GM12864 (cell line): Measurements from ENCODE around the gene TBX19.

Experiments
- DNase-seq: peaks from one replicate; pipeline ENCODE4 v3.0.0-alpha.2; 2011; ENCODE audit warnings: low read depth
- H3K4me3 ChIP-seq: 2 replicates; pipeline ENCODE4 v1.5.1; 2011; ENCODE audit warnings: mild to moderate bottlenecking, low read depth, low read length, control low read depth
- TF ChIP-seq, protein P1 (sequence below): IDR thresholded peaks from 2 replicates; pipeline ENCODE4 v1.5.1; 2011; ENCODE audit warnings: low read depth, mild to moderate bottlenecking, moderate library complexity, low read length, control low read depth, inconsistent platforms; ENCODE audit errors: missing control alignments

The TBX19 gene

DNA sequence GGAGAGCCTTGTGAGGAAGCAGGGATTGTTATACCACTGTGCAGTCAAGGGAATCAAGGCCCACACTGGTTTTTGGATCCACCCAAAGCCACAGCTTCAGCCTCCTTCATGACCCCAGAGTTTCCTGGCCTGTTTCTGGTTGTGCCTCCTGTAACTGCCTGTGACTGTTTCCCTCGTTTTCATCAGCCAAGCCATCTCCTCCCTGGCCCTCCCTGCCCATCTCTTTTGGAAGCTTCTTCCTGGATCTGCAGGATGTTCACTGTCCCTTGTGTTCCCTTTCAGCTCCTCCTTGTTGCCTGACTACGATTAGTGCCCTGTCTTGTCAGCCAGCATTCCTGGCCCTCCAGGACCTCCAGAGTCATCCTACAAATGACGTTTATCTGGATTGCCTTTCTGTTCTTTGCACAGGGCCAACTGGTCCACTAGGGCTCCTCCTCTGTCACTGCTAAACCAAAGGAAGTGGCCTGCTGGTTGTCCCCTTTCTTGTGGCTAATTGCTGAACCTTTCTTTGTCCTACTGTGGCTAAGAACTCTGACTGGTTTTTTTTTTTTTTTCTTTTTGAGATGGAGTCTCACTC lies 37.0 kb upstream of the TBX19 start:
- H3K4me3 ChIP-seq: no peak overlapping the region
- DNase-seq: no peak
- TF ChIP-seq, protein P1, sequence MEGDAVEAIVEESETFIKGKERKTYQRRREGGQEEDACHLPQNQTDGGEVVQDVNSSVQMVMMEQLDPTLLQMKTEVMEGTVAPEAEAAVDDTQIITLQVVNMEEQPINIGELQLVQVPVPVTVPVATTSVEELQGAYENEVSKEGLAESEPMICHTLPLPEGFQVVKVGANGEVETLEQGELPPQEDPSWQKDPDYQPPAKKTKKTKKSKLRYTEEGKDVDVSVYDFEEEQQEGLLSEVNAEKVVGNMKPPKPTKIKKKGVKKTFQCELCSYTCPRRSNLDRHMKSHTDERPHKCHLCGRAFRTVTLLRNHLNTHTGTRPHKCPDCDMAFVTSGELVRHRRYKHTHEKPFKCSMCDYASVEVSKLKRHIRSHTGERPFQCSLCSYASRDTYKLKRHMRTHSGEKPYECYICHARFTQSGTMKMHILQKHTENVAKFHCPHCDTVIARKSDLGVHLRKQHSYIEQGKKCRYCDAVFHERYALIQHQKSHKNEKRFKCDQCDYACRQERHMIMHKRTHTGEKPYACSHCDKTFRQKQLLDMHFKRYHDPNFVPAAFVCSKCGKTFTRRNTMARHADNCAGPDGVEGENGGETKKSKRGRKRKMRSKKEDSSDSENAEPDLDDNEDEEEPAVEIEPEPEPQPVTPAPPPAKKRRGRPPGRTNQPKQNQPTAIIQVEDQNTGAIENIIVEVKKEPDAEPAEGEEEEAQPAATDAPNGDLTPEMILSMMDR: no peak

DNA sequence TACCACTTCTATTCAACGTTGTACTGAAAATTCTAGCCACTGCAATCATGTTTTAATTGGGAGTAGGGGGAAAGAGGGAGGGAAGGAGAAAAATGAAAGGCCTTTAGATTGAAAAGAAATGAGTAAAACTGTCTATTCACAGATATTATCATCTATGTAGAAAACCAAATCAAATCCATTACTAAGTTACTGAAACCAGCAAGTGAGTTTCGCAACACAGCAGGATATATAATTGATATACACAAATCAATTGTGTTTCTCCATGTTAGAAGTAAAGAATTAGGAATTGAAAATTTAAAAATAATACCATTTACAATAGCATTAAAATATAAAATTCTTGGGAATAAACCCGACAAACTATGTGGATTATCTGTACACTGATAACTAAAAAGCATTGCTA lies 35.6 kb upstream of the TBX19 start:
- DNase-seq: no peak
- H3K4me3 ChIP-seq: no peak overlapping the region
- TF ChIP-seq, protein P1: no peak

DNA sequence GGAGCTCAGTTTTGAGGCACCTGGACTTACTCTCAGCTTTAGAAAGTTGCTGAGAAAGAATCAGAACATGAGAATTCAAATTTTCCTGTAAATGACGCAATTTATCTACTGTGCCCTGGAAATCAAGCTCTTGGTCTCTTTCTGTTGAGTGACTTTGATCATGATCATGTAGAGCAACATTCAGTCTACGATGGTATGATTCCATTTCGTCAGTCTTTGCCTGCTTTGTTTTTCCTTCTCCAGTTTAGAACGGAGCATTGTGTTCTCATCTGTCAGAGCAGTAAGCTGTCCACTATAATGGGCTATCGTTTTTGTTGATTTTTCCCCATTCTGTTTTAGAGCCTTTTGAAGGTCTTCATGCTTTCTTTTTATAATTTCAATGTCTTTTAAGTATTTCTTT lies 34.2 kb upstream of the TBX19 start:
- TF ChIP-seq, protein P1: no peak
- H3K4me3 ChIP-seq: no peak overlapping the region
- no peak for DNase-seq

DNA sequence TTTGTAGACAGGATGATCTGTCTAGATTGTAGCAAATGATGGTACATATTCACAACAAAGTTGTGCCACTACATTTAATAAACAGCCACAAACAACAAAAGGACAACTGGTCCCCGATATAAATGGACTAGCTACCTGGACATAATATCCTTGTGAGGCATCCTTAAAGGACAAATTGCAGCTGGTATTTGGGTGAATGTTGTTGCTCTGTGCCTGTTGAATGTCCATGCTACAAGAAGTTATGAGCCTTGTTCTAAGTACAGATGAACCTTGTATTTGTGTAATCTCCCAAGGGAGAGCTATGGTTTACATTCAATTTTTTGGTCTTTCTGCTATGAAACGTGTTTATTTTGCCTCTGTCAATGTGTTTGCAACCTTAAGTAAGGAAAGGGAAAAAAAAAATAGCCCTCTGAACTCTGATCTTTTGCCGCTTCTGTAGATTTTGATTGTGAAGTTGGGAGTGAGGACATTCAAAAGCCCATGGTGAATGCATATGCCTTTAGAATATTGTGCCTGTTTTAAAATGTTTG lies 28.4 kb upstream of the TBX19 start:
- DNase-seq: no peak
- TF ChIP-seq, protein P1: no peak
- H3K4me3 ChIP-seq: no peak overlapping the region

DNA sequence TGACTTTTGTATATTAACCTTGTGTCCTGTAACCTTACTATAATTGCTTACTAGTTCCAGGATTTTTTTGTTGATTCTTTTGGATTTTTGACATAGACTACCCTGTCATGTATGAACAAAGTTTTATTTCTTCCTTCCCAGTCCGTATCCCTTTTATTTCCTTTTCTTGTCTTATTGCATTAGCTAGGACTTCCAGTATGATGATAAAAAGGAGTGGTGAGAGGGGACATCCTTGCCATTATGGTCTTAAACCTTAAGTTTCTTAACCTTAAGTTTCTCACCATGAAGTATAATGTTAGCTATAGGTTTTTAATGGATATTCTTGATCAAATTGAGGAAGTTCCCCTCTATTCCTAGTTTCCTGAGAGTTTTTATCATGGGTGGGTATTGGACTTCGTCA lies 24.5 kb upstream of the TBX19 start:
- DNase-seq: no peak
- H3K4me3 ChIP-seq: no peak overlapping the region
- TF ChIP-seq, protein P1: no peak

DNA sequence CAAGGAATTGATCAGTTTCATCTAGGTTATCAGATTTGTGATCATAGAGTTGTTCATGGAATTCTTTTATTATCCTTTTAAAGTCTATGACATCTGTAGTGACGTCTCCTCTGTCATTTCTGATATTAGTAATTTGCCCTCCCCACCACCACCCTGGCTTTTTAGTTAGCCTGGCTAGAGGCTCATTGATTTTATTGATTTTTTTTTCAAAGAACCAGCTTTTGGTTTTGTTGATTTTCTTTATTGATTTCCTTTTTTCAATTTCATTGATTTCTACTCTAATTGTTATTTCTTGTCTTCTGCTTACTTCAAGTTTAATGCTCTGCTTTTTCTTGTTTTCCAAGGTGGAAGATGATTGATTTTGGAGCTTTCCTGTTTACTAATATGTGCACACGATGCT lies 23.3 kb upstream of the TBX19 start:
- DNase-seq: no peak
- H3K4me3 ChIP-seq: no peak overlapping the region
- TF ChIP-seq, protein P1: no peak

DNA sequence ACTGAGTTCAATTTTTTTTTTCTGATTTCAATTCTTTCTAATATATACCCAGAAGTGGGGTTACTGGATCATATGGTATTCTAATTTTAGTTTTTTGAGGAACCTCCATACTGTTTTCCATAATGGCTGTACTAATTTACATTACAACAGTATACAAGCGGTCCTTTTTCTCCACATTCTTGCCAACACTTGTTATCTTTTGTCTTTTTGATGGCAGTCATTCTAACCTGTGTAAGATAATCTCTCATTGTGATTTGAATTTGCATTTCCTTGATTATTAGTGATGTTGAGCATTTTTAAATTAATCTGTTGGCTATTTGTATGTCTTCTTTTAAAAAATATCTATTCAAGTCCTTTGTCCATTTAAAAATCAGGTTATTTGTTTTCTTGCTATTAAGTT lies 21.1 kb upstream of the TBX19 start:
- TF ChIP-seq, protein P1: no peak
- no peak overlapping the region for H3K4me3 ChIP-seq
- DNase-seq: no peak
